GM12874 (cell line): ENCODE results near the gene CDH4.

Experiments
- CTCF ChIP-seq: IDR thresholded peaks from 2 replicates; pipeline ENCODE4 v1.5.1; 2011; ENCODE audit warnings: low read depth, mild to moderate bottlenecking, control low read depth, low read length, moderate library complexity; ENCODE audit not compliant: insufficient read depth

The CDH4 gene

GRCh38 chr20:61510778-61511330 is 258.8 kb downstream of the CDH4 start:
- TF ChIP-seq CTCF = no peak

GRCh38 chr20:61512475-61512874 is 260.4 kb downstream of the CDH4 start:
- TF ChIP-seq CTCF = no peak

- no peak for TF ChIP-seq CTCF
Observed at GRCh38 chr20:61513124-61514017, 261.3 kb downstream of the CDH4 start.

- TF ChIP-seq CTCF = no peak
Observed at GRCh38 chr20:61514018-61514365, 261.9 kb downstream of the CDH4 start.

- TF ChIP-seq CTCF = no peak
Observed at GRCh38 chr20:61514396-61514795, 262.3 kb downstream of the CDH4 start.

GRCh38 chr20:61514805-61515505 is 262.9 kb downstream of the CDH4 start:
- no peak for TF ChIP-seq CTCF

- TF ChIP-seq CTCF = no peak
Observed at GRCh38 chr20:61515922-61516321, 263.9 kb downstream of the CDH4 start.
